Trophoblast cell (in vitro differentiated cells and primary cell): Measurements from ENCODE around the gene TAP2.

ENCODE experiments used
- DNase-seq, 2 donors: peaks; one replicate each; pipeline ENCODE4 v3.0.0-alpha.2; 2016
- H2AFZ ChIP-seq: 2 replicates; pipeline ENCODE4 v1.6.1; 2013; ENCODE audit warnings: low read length, moderate library complexity, mild to moderate bottlenecking; ENCODE audit not compliant: insufficient read depth, poor library complexity
- H2AK5ac ChIP-seq: 2 replicates; pipeline ENCODE4 v1.6.1; 2013; ENCODE audit warnings: mild to moderate bottlenecking, low read length
- H2BK120ac ChIP-seq: 2 replicates; pipeline ENCODE4 v1.6.1; 2013; ENCODE audit warnings: low read length, mild to moderate bottlenecking, moderate library complexity; ENCODE audit not compliant: insufficient read depth, poor library complexity
- H2BK12ac ChIP-seq: 2 replicates; pipeline ENCODE4 v1.6.1; 2013; ENCODE audit warnings: mild to moderate bottlenecking, low read length, moderate library complexity
- H2BK5ac ChIP-seq: 2 replicates; pipeline ENCODE4 v1.6.1; 2013; ENCODE audit warnings: low read length, low read depth, moderate library complexity, mild to moderate bottlenecking; ENCODE audit not compliant: poor library complexity
- H3K14ac ChIP-seq: 2 replicates; pipeline ENCODE4 v1.6.1; 2013; ENCODE audit warnings: mild to moderate bottlenecking, low read length
- H3K18ac ChIP-seq: 2 replicates; pipeline ENCODE4 v1.6.1; 2013; ENCODE audit warnings: mild to moderate bottlenecking, low read length
- H3K23ac ChIP-seq: 2 replicates; pipeline ENCODE4 v1.6.1; 2013; ENCODE audit warnings: low read length
- H3K27ac ChIP-seq: 2 replicates; pipeline ENCODE4 v1.5.1; 2013; ENCODE audit warnings: low read depth, mild to moderate bottlenecking, inconsistent platforms, low read length, moderate library complexity
- H3K27me3 ChIP-seq: 2 replicates; pipeline ENCODE4 v1.6.1; 2013; ENCODE audit warnings: inconsistent platforms, mild to moderate bottlenecking, low read length, moderate library complexity; ENCODE audit not compliant: insufficient read depth
- H3K36me3 ChIP-seq, 2 experiments: 1 replicate in 1 of 2; 2 replicates in 1 of 2; pipeline ENCODE4 v1.6.1; 2013; ENCODE audit warnings: low read length in 2 of 2, mild to moderate bottlenecking in 2 of 2, moderate library complexity in 1 of 2; ENCODE audit not compliant: insufficient read depth in 2 of 2, control insufficient read depth in 1 of 2
- H3K4ac ChIP-seq: 2 replicates; pipeline ENCODE4 v1.6.1; 2013; ENCODE audit warnings: low read depth, mild to moderate bottlenecking, low read length, moderate library complexity
- H3K4me1 ChIP-seq, 2 experiments: 1 replicate in 1 of 2; 2 replicates in 1 of 2; pipeline ENCODE4 v1.6.1; 2013; ENCODE audit warnings: low read length in 2 of 2, mild to moderate bottlenecking in 2 of 2, moderate library complexity in 1 of 2; ENCODE audit not compliant: insufficient read depth in 2 of 2, control insufficient read depth in 1 of 2
- H3K4me2 ChIP-seq: 2 replicates; pipeline ENCODE4 v1.6.1; 2013; ENCODE audit warnings: inconsistent platforms, mild to moderate bottlenecking, low read length, moderate library complexity
- H3K4me3 ChIP-seq: 2 replicates; pipeline ENCODE4 v1.5.1; 2013; ENCODE audit warnings: mild to moderate bottlenecking, low read depth, low read length, inconsistent platforms
- H3K79me1 ChIP-seq: one replicate; pipeline ENCODE4 v1.6.1; 2013; ENCODE audit warnings: low read length
- H3K79me2 ChIP-seq: 2 replicates; pipeline ENCODE4 v1.6.1; 2013; ENCODE audit warnings: low read length, mild to moderate bottlenecking; ENCODE audit not compliant: control insufficient read depth, insufficient read depth, poor library complexity
- H3K9ac ChIP-seq: 2 replicates; pipeline ENCODE4 v1.6.1; 2013; ENCODE audit warnings: mild to moderate bottlenecking, low read length
- H3K9me3 ChIP-seq: 2 replicates; pipeline ENCODE4 v1.6.1; 2013; ENCODE audit warnings: low read depth, mild to moderate bottlenecking, control low read depth, inconsistent platforms, low read length; ENCODE audit not compliant: insufficient read depth
- H4K12ac ChIP-seq: 2 replicates; pipeline ENCODE4 v1.6.1; 2013; ENCODE audit warnings: low read depth, mild to moderate bottlenecking, low read length, moderate library complexity
- H4K8ac ChIP-seq: 2 replicates; pipeline ENCODE4 v1.6.1; 2013; ENCODE audit warnings: low read depth, mild to moderate bottlenecking, low read length, moderate library complexity
- H4K91ac ChIP-seq: one replicate; pipeline ENCODE4 v1.6.1; 2013; ENCODE audit warnings: low read depth, mild to moderate bottlenecking, low read length, moderate library complexity
- WGBS: extraction: QIAGEN DNeasy Blood & Tissue Kit; methylation state at CpG from one replicate; pipeline ENCODE4 v1.1.7; 2013; ENCODE audit warnings: missing lambda C conversion rate; ENCODE audit not compliant: insufficient read length, insufficient coverage; ENCODE audit errors: extremely low coverage; 5-methylcytosine and 5-hydroxymethylcytosine counted together

Gene TAP2

GRCh38 chr6:32825966-32826365 is 12.6 kb downstream of the TAP2 start:
- Histone ChIP-seq H3K79me2 (no peaks in the 10 kb centered on the region), H4K8ac (no peak overlapping the region), H2AFZ (no peak overlapping the region), H3K79me1 (no peaks in the 10 kb centered on the region), H3K4me1 (no peaks in the 10 kb centered on the region), H3K9ac (no peak overlapping the region), H3K14ac (no peak overlapping the region), H3K18ac (no peak overlapping the region), H2BK5ac (no peak overlapping the region), H3K27me3 (no peaks in the 10 kb centered on the region), H4K91ac (no peak overlapping the region), H3K4me2 (no peak overlapping the region), H3K4me3 (no peak overlapping the region), H4K12ac (no peak overlapping the region), H2BK12ac (no peak overlapping the region), H2BK120ac (no peak overlapping the region), H3K9me3 (no peaks in the 10 kb centered on the region), H3K36me3 (no peaks in the 10 kb centered on the region), H2AK5ac (no peak overlapping the region), H3K23ac (no peak overlapping the region), H3K4ac (no peak overlapping the region), H3K27ac (no peak overlapping the region)
- peak; percentile 46 to 71 for DNase-seq
- no CpG with 5 or more reads among the region's 2 CpGs for WGBS

DNA sequence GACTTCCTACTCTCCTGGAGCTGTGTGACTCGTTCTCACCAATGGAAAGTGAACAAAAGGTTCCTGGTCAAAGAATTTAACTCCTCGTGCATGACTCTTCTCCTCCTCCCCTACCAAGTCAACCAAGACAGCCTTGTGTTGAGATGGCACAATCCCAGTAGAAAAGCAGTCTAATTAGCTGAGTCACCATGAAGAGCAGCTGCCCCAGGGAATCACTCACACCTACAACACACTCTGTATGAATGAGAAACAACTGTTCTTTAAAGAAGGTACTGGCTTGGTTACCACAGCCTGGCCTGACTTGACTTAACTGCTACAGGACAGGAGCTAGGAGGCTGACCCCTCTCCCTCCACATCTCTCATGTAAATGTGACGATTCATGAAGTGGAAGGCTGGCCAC is 18.8 kb downstream of the TAP2 start:
- Histone ChIP-seq H3K18ac (no peak overlapping the region), H4K8ac (no peak overlapping the region)

GRCh38 chr6:32818867-32819266 is 19.7 kb downstream of the TAP2 start:
- Histone ChIP-seq H3K14ac (no peak overlapping the region), H3K9me3 (no peaks in the 10 kb centered on the region), H3K23ac (no peak overlapping the region), H3K79me1 (peaks cover 3% of the 10 kb centered on the region), H2AK5ac (no peak overlapping the region), H3K4me3 (no peak overlapping the region), H3K79me2 (no peaks in the 10 kb centered on the region), H4K8ac (no peak overlapping the region), H3K27ac (no peak overlapping the region), H2AFZ (no peak overlapping the region), H4K12ac (no peak overlapping the region), H3K4me2 (no peak overlapping the region), H2BK5ac (no peak overlapping the region), H4K91ac (no peak overlapping the region), H2BK12ac (no peak overlapping the region), H3K4ac (no peak overlapping the region), H3K18ac (no peak overlapping the region), H3K27me3 (no peaks in the 10 kb centered on the region), H2BK120ac (no peak overlapping the region), H3K9ac (no peak overlapping the region), H3K4me1 (peaks cover 13 to 15% of the 10 kb centered on the region in 2 experiments), H3K36me3 (no peaks in the 10 kb centered on the region)
- WGBS = no CpG with 5 or more reads among the region's 2 CpGs
- DNase-seq = no peak

More for the DNA sequence above, 18.8 kb downstream of the TAP2 start:
- H3K4me1 ChIP-seq = peaks cover 13 to 15% of the 10 kb centered on the region in 2 experiments
- no CpG with 5 or more reads among the region's 3 CpGs for WGBS
- H3K27ac ChIP-seq = no peak overlapping the region
- no peak overlapping the region for H4K12ac ChIP-seq
- no peaks in the 10 kb centered on the region for H3K79me2 ChIP-seq
- no peak overlapping the region for H4K91ac ChIP-seq
- no peaks in the 10 kb centered on the region for H3K27me3 ChIP-seq
- H3K23ac ChIP-seq = no peak overlapping the region
- no peak overlapping the region for H3K4me3 ChIP-seq
- H2BK5ac ChIP-seq = no peak overlapping the region
- no peak overlapping the region for H3K14ac ChIP-seq
- no peak overlapping the region for H2AK5ac ChIP-seq
- no peak overlapping the region for H2AFZ ChIP-seq
- no peaks in the 10 kb centered on the region for H3K36me3 ChIP-seq
- no peak overlapping the region for H3K4ac ChIP-seq
- no peak overlapping the region for H2BK120ac ChIP-seq
- no peaks in the 10 kb centered on the region for H3K9me3 ChIP-seq
- H2BK12ac ChIP-seq = no peak overlapping the region
- DNase-seq = peak; percentile 87 to 91
- no peak overlapping the region for H3K9ac ChIP-seq
- H3K4me2 ChIP-seq = no peak overlapping the region
- peaks cover 3% of the 10 kb centered on the region for H3K79me1 ChIP-seq

- Histone ChIP-seq H3K36me3 (no peaks in the 10 kb centered on the region), H3K27ac (peak within 1 kb of the TSS; percentile 40), H3K9me3 (no peaks in the 10 kb centered on the region), H3K4ac (no peak within 1 kb of the TSS), H4K8ac (no peak within 1 kb of the TSS), H2AK5ac (no peak within 1 kb of the TSS), H3K27me3 (no peaks in the 10 kb centered on the region), H3K4me1 (peaks cover 13 to 15% of the 10 kb centered on the region in 2 experiments), H3K4me3 (no peak within 1 kb of the TSS), H3K4me2 (peak within 1 kb of the TSS; percentile 29), H3K14ac (no peak within 1 kb of the TSS), H3K18ac (no peak within 1 kb of the TSS), H2BK120ac (peak within 1 kb of the TSS; percentile 41), H2BK12ac (no peak within 1 kb of the TSS), H2BK5ac (no peak within 1 kb of the TSS), H3K9ac (no peak within 1 kb of the TSS), H2AFZ (no peak within 1 kb of the TSS), H3K79me1 (peaks cover 3% of the 10 kb centered on the region), H3K79me2 (no peaks in the 10 kb centered on the region), H4K91ac (peak within 1 kb of the TSS; percentile 55), H3K23ac (peak within 1 kb of the TSS; percentile 80), H4K12ac (no peak within 1 kb of the TSS)
- DNase-seq = peak; percentile 85 to 94
- no CpG with 5 or more reads among the region's 3 CpGs for WGBS
These were observed 21.8 kb downstream of the TAP2 start, which contains the start of gene HLA-DOB for GRCh38 chr6:32816746-32817204. TSS of gene HLA-DOB (minus strand) at chr6:32817002. CDS start at chr6:32816951, 51 bp downstream.
